ENCODE results near the gene CHST8.

DNA sequence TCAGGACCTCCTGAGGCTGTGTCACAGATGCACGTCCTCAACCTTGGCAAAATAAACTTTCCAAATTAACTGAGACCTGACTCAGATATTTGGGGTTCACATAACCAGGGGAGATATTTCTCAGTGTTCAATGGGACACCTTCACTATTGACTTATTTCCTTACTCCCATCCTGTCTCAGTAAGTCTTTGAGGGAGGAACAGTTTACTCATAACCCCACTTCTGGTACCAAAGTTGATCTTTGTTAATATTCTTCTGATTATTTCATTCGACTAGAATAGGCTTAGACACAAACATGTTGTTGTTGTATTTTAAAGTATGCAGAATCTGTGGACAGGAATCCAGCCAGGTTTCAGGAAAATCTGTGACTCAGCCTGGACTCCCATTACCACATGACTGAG lies 34.6 kb upstream of the CHST8 start:
- no peak for TF ChIP-seq POLR2AphosphoS5 (IDR thresholded peaks at IDR 0.05; ENCODE audit: borderline replicate concordance, low read depth, low read length)
- TF ChIP-seq FOXP2 (optimal IDR thresholded peaks at IDR 0.05; ENCODE audit: control extremely low read depth, extremely low read length, insufficient read depth): no peak
- no peak for TF ChIP-seq EZH2 (IDR thresholded peaks at IDR 0.05)
